ENCODE results near the gene NAV3.

Gene NAV3

GRCh38 chr12:77894556-77894955 is 63.9 kb downstream of the NAV3 start:
- no peak overlapping the region for H3K27ac Mint-ChIP-seq
- H3K9me3 Mint-ChIP-seq: no peaks in the 10 kb centered on the region
- no peak for DNase-seq
- no peaks in the 10 kb centered on the region for H3K4me1 Mint-ChIP-seq
- H3K27me3 Mint-ChIP-seq (ENCODE audit: low read depth, poor library complexity): no peaks in the 10 kb centered on the region
- no peaks in the 10 kb centered on the region for H3K36me3 Mint-ChIP-seq (ENCODE audit: low read depth)
- TF ChIP-seq, protein P1, sequence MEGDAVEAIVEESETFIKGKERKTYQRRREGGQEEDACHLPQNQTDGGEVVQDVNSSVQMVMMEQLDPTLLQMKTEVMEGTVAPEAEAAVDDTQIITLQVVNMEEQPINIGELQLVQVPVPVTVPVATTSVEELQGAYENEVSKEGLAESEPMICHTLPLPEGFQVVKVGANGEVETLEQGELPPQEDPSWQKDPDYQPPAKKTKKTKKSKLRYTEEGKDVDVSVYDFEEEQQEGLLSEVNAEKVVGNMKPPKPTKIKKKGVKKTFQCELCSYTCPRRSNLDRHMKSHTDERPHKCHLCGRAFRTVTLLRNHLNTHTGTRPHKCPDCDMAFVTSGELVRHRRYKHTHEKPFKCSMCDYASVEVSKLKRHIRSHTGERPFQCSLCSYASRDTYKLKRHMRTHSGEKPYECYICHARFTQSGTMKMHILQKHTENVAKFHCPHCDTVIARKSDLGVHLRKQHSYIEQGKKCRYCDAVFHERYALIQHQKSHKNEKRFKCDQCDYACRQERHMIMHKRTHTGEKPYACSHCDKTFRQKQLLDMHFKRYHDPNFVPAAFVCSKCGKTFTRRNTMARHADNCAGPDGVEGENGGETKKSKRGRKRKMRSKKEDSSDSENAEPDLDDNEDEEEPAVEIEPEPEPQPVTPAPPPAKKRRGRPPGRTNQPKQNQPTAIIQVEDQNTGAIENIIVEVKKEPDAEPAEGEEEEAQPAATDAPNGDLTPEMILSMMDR (IDR thresholded peaks at IDR 0.05): no peak
- no peak overlapping the region for H3K4me3 Mint-ChIP-seq

DNA sequence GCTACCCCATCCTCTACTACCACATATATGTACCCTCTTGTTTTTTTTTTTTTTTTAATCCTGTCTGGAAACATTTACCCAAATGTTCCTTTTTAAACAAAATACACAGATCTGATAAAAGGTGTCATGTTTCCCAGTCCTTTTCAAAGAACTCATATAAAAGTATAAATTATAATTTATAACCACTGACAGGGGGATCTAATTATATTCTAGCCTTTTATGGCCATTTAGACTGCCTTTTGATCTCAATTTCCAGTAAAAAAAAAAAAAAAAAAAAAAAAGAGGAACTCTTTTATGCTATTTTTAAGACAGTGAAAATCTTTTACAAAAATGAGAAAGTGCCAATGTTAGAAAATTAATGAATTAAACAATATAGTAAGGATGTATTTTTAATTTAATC is 65.0 kb downstream of the NAV3 start:
- Mint-ChIP-seq H3K27ac (no peak overlapping the region), H3K4me3 (no peak overlapping the region), H3K4me1 (no peaks in the 10 kb centered on the region), H3K27me3 (ENCODE audit: low read depth, poor library complexity) (no peaks in the 10 kb centered on the region), H3K9me3 (no peaks in the 10 kb centered on the region), H3K36me3 (ENCODE audit: low read depth) (no peaks in the 10 kb centered on the region)
- no peak for DNase-seq
- TF ChIP-seq, protein P1 (IDR thresholded peaks at IDR 0.05): no peak

- H3K4me1 Mint-ChIP-seq: no peaks in the 10 kb centered on the region
- TF ChIP-seq, protein P1 (IDR thresholded peaks at IDR 0.05): no peak
- H3K27me3 Mint-ChIP-seq (ENCODE audit: low read depth, poor library complexity): no peaks in the 10 kb centered on the region
- H3K36me3 Mint-ChIP-seq (ENCODE audit: low read depth): no peaks in the 10 kb centered on the region
- H3K27ac Mint-ChIP-seq: no peak overlapping the region
- no peak for DNase-seq
- H3K9me3 Mint-ChIP-seq: peaks cover 2% of the 10 kb centered on the region
- no peak overlapping the region for H3K4me3 Mint-ChIP-seq
Measured at GRCh38 chr12:77907936-77908335, 77.2 kb downstream of the NAV3 start.

DNA sequence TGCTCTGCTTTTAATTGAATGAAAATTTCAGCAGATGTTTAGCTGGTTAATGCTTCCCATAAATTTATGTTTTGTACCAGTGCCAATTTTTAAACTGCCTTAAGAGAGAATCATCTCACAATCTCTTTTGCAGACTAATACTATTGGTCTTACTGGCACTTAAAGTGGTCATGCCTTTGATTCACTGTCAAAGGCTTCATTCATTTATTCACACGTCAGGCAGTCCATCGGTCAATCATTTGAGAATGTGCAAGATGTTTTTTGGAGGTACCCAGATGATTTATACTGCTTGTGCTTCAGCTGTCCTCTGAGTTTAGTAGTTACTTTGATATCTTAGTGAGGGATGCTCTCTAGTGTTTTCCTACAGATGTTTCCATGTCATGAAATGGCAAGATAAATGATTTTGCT is 83.4 kb downstream of the NAV3 start:
- no peak overlapping the region for H3K27ac Mint-ChIP-seq

GRCh38 chr12:77915071-77915600 is 84.4 kb downstream of the NAV3 start:
- H3K9me3 Mint-ChIP-seq: no peaks in the 10 kb centered on the region
- H3K4me1 Mint-ChIP-seq: no peaks in the 10 kb centered on the region
- DNase-seq: no peak
- H3K27ac Mint-ChIP-seq: peak overlapping the region; percentile 16
- no peak overlapping the region for H3K4me3 Mint-ChIP-seq
- H3K27me3 Mint-ChIP-seq (ENCODE audit: low read depth, poor library complexity): no peaks in the 10 kb centered on the region
- TF ChIP-seq, protein P1 (IDR thresholded peaks at IDR 0.05): no peak
- H3K36me3 Mint-ChIP-seq (ENCODE audit: low read depth): no peaks in the 10 kb centered on the region

More for the DNA sequence above, 83.4 kb downstream of the NAV3 start:
- no peak for DNase-seq
- Mint-ChIP-seq H3K9me3 (no peaks in the 10 kb centered on the region), H3K4me1 (no peaks in the 10 kb centered on the region), H3K36me3 (ENCODE audit: low read depth) (no peaks in the 10 kb centered on the region), H3K4me3 (no peak overlapping the region), H3K27me3 (ENCODE audit: low read depth, poor library complexity) (no peaks in the 10 kb centered on the region)
- TF ChIP-seq, protein P1 (IDR thresholded peaks at IDR 0.05): no peak

DNA sequence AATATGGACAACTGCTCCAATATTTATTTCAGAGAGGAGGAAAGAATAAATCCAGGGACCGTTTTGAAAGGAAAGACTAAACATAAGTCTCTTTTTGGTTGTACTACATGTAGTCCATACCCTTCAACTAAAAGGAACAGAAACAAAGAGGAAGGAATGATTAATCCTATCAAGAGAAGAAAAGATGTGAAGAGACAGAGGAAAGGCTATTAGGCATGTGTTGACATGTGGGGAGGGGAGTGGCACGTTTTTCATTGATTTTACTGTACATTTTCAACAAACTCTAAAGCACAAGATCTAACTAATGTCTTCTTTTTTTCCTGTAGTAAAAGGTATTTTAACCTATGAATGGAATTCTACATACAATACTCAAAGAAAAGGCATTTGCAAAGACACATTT is 85.6 kb downstream of the NAV3 start:
- Mint-ChIP-seq H3K9me3 (no peaks in the 10 kb centered on the region), H3K27me3 (ENCODE audit: low read depth, poor library complexity) (no peaks in the 10 kb centered on the region), H3K36me3 (ENCODE audit: low read depth) (no peaks in the 10 kb centered on the region), H3K4me1 (no peaks in the 10 kb centered on the region), H3K4me3 (no peak overlapping the region), H3K27ac (no peak overlapping the region)
- DNase-seq: no peak
- TF ChIP-seq, protein P1 (IDR thresholded peaks at IDR 0.05): no peak

All from nephron progenitor cell (in vitro differentiated cells).